GM18870 (cell line): ENCODE measurements around the gene COG1.

Experiments
- ATAC-seq: cut with Tn5 transposase; IDR thresholded peaks from one replicate; pipeline ENCODE4 v1.9.1; 2021; ENCODE audit warnings: moderate library complexity; ENCODE audit not compliant: unreplicated experiment

COG1 gene

GRCh38 chr17:73226556-73227172, 33.8 kb downstream of the COG1 start:
- ATAC-seq: no peak

GRCh38 chr17:73227379-73227778, 34.5 kb downstream of the COG1 start:
- ATAC-seq: no peak

GRCh38 chr17:73227944-73228343, 35.1 kb downstream of the COG1 start:
- ATAC-seq: no peak

- ATAC-seq: peak; percentile 32
Measured at GRCh38 chr17:73228748-73229236, 35.9 kb downstream of the COG1 start.

- no peak for ATAC-seq
Measured at GRCh38 chr17:73230088-73230487, 37.2 kb downstream of the COG1 start.

GRCh38 chr17:73231395-73231794, 38.5 kb downstream of the COG1 start:
- ATAC-seq: no peak

GRCh38 chr17:73231841-73232586, 39.2 kb downstream of the COG1 start:
- peak; percentile 53 for ATAC-seq

- ATAC-seq: peak; percentile 11
Measured at GRCh38 chr17:73232587-73233373, 39.9 kb downstream of the COG1 start.

- ATAC-seq: no peak
Measured at GRCh38 chr17:73234736-73235135, 41.9 kb downstream of the COG1 start.

- no peak for ATAC-seq
Measured at GRCh38 chr17:73237714-73238113, 44.9 kb downstream of the COG1 start.

- ATAC-seq: no peak
Measured at GRCh38 chr17:73240561-73240960, 47.7 kb downstream of the COG1 start.

- ATAC-seq: no peak
Measured at GRCh38 chr17:73247726-73248125, 54.9 kb downstream of the COG1 start.

- no peak for ATAC-seq
Measured at GRCh38 chr17:73248532-73248931, 55.7 kb downstream of the COG1 start.

GRCh38 chr17:73249700-73250099, 56.8 kb downstream of the COG1 start:
- no peak for ATAC-seq

- ATAC-seq: no peak
Measured at GRCh38 chr17:73250851-73251640, 58.2 kb downstream of the COG1 start.

GRCh38 chr17:73251871-73252270, 59.0 kb downstream of the COG1 start:
- ATAC-seq: no peak

GRCh38 chr17:73255671-73256181, 62.9 kb downstream of the COG1 start:
- ATAC-seq: no peak

GRCh38 chr17:73256220-73256619, 63.4 kb downstream of the COG1 start:
- ATAC-seq: no peak

GRCh38 chr17:73257516-73257915, 64.7 kb downstream of the COG1 start:
- no peak for ATAC-seq
